Stimulated activated naive CD8-positive, alpha-beta T cell treated with anti-CD3 and anti-CD28 coated beads, Interleukin-15, Interleukin-2, amounts not matched to agents 100 ng/mL and 50 ng/mL, for 24 hours (primary cell): ENCODE measurements around the gene PHLPP1.
"Not testable (repeated sequence)": the region's sequence is repeated elsewhere in the genome, so short reads cannot be mapped to it uniquely, and the experiment has no call there.

ENCODE experiments used
- H3K27ac Mint-ChIP-seq: one replicate; pipeline ENCODE4 v1.8.0; 2021; ENCODE audit warnings: mild to moderate bottlenecking, mixed read lengths
- H3K27me3 Mint-ChIP-seq: one replicate; pipeline ENCODE4 v1.8.0; 2021; ENCODE audit warnings: mixed read lengths
- H3K36me3 Mint-ChIP-seq: one replicate; pipeline ENCODE4 v1.8.0; 2021; ENCODE audit warnings: low read depth, mixed read lengths
- H3K4me1 Mint-ChIP-seq: one replicate; pipeline ENCODE4 v1.8.0; 2021; ENCODE audit warnings: low read depth, mixed read lengths
- H3K4me3 Mint-ChIP-seq: one replicate; pipeline ENCODE4 v1.8.0; 2021; ENCODE audit warnings: mild to moderate bottlenecking, mixed read lengths
- H3K9me3 Mint-ChIP-seq: one replicate; pipeline ENCODE4 v1.8.0; 2021; ENCODE audit warnings: mixed read lengths

PHLPP1 gene

GRCh38 chr18:62790871-62791772 lies 75.8 kb downstream of the PHLPP1 start:
- no peaks in the 10 kb centered on the region for H3K36me3 Mint-ChIP-seq
- H3K4me1 Mint-ChIP-seq: peaks cover 46% of the 10 kb centered on the region
- H3K27ac Mint-ChIP-seq: peak overlapping the region; percentile 29
- no peaks in the 10 kb centered on the region for H3K9me3 Mint-ChIP-seq
- no peaks in the 10 kb centered on the region for H3K27me3 Mint-ChIP-seq
- no peak overlapping the region for H3K4me3 Mint-ChIP-seq

- H3K27ac Mint-ChIP-seq: no peak overlapping the region
- H3K4me3 Mint-ChIP-seq: no peak overlapping the region
- peaks cover 46% of the 10 kb centered on the region for H3K4me1 Mint-ChIP-seq
- H3K36me3 Mint-ChIP-seq: no peaks in the 10 kb centered on the region
- no peaks in the 10 kb centered on the region for H3K27me3 Mint-ChIP-seq
- H3K9me3 Mint-ChIP-seq: no peaks in the 10 kb centered on the region
Observed at GRCh38 chr18:62792016-62792415, 76.7 kb downstream of the PHLPP1 start.

- Mint-ChIP-seq H3K36me3 (no peaks in the 10 kb centered on the region), H3K27ac (no peak overlapping the region), H3K4me1 (peaks cover 13% of the 10 kb centered on the region), H3K4me3 (no peak overlapping the region), H3K27me3 (no peaks in the 10 kb centered on the region), H3K9me3 (no peaks in the 10 kb centered on the region)
Observed at GRCh38 chr18:62795813-62796212, 80.5 kb downstream of the PHLPP1 start.

GRCh38 chr18:62796216-62796621 lies 80.9 kb downstream of the PHLPP1 start:
- peaks cover 10% of the 10 kb centered on the region for H3K4me1 Mint-ChIP-seq
- H3K9me3 Mint-ChIP-seq: no peaks in the 10 kb centered on the region
- H3K27ac Mint-ChIP-seq: no peak overlapping the region
- no peak overlapping the region for H3K4me3 Mint-ChIP-seq
- H3K36me3 Mint-ChIP-seq: no peaks in the 10 kb centered on the region
- H3K27me3 Mint-ChIP-seq: no peaks in the 10 kb centered on the region

GRCh38 chr18:62797329-62797728 lies 82.0 kb downstream of the PHLPP1 start:
- no peak overlapping the region for H3K27ac Mint-ChIP-seq
- H3K27me3 Mint-ChIP-seq: no peaks in the 10 kb centered on the region
- no peaks in the 10 kb centered on the region for H3K9me3 Mint-ChIP-seq
- H3K4me3 Mint-ChIP-seq: no peak overlapping the region
- no peaks in the 10 kb centered on the region for H3K36me3 Mint-ChIP-seq
- H3K4me1 Mint-ChIP-seq: peaks cover 6% of the 10 kb centered on the region

- Mint-ChIP-seq H3K27ac (no peak overlapping the region), H3K4me3 (no peak overlapping the region), H3K4me1 (peaks cover 6% of the 10 kb centered on the region), H3K27me3 (no peaks in the 10 kb centered on the region), H3K36me3 (no peaks in the 10 kb centered on the region), H3K9me3 (no peaks in the 10 kb centered on the region)
Observed at GRCh38 chr18:62799977-62800376, 84.6 kb downstream of the PHLPP1 start.

- no peak overlapping the region for H3K27ac Mint-ChIP-seq
- no peaks in the 10 kb centered on the region for H3K36me3 Mint-ChIP-seq
- no peaks in the 10 kb centered on the region for H3K9me3 Mint-ChIP-seq
- no peaks in the 10 kb centered on the region for H3K4me1 Mint-ChIP-seq
- H3K4me3 Mint-ChIP-seq: no peak overlapping the region
- no peaks in the 10 kb centered on the region for H3K27me3 Mint-ChIP-seq
Observed at GRCh38 chr18:62802523-62802922, 87.2 kb downstream of the PHLPP1 start.

GRCh38 chr18:62807396-62807795 lies 92.1 kb downstream of the PHLPP1 start:
- Mint-ChIP-seq H3K27ac (no peak overlapping the region), H3K9me3 (no peaks in the 10 kb centered on the region), H3K36me3 (no peaks in the 10 kb centered on the region), H3K27me3 (no peaks in the 10 kb centered on the region), H3K4me3 (no peak overlapping the region), H3K4me1 (no peaks in the 10 kb centered on the region)

- no peaks in the 10 kb centered on the region for H3K27me3 Mint-ChIP-seq
- H3K9me3 Mint-ChIP-seq: no peaks in the 10 kb centered on the region
- H3K4me3 Mint-ChIP-seq: no peak overlapping the region
- no peaks in the 10 kb centered on the region for H3K36me3 Mint-ChIP-seq
- H3K4me1 Mint-ChIP-seq: peaks cover 5% of the 10 kb centered on the region
- no peak overlapping the region for H3K27ac Mint-ChIP-seq
Observed at GRCh38 chr18:62808123-62808522, 92.8 kb downstream of the PHLPP1 start.

- H3K9me3 Mint-ChIP-seq, H3K27ac Mint-ChIP-seq, H3K4me3 Mint-ChIP-seq: not testable (repeated sequence)
Observed at GRCh38 chr18:62809445-62809844, 94.1 kb downstream of the PHLPP1 start.

GRCh38 chr18:62809900-62810299 lies 94.6 kb downstream of the PHLPP1 start:
- H3K4me1 Mint-ChIP-seq: peaks cover 14% of the 10 kb centered on the region
- H3K27ac Mint-ChIP-seq: no peak overlapping the region
- H3K4me3 Mint-ChIP-seq: no peak overlapping the region
- H3K36me3 Mint-ChIP-seq: no peaks in the 10 kb centered on the region
- no peaks in the 10 kb centered on the region for H3K9me3 Mint-ChIP-seq
- no peaks in the 10 kb centered on the region for H3K27me3 Mint-ChIP-seq

More at GRCh38 chr18:62809445-62809844, 94.1 kb downstream of the PHLPP1 start:
- H3K27me3 Mint-ChIP-seq, H3K36me3 Mint-ChIP-seq, H3K4me1 Mint-ChIP-seq: not testable (repeated sequence)

- H3K36me3 Mint-ChIP-seq: no peaks in the 10 kb centered on the region
- H3K27me3 Mint-ChIP-seq: no peaks in the 10 kb centered on the region
- H3K9me3 Mint-ChIP-seq: no peaks in the 10 kb centered on the region
- no peak overlapping the region for H3K27ac Mint-ChIP-seq
- no peak overlapping the region for H3K4me3 Mint-ChIP-seq
- H3K4me1 Mint-ChIP-seq: peaks cover 14% of the 10 kb centered on the region
Observed at GRCh38 chr18:62810682-62811081, 95.3 kb downstream of the PHLPP1 start.

- Mint-ChIP-seq H3K27me3 (no peaks in the 10 kb centered on the region), H3K9me3 (no peaks in the 10 kb centered on the region), H3K4me3 (no peak overlapping the region), H3K4me1 (peaks cover 14% of the 10 kb centered on the region), H3K36me3 (no peaks in the 10 kb centered on the region), H3K27ac (no peak overlapping the region)
Observed at GRCh38 chr18:62811674-62812073, 96.3 kb downstream of the PHLPP1 start.

GRCh38 chr18:62812242-62812641 lies 96.9 kb downstream of the PHLPP1 start:
- Mint-ChIP-seq H3K27ac (no peak overlapping the region), H3K4me3 (no peak overlapping the region), H3K27me3 (no peaks in the 10 kb centered on the region), H3K9me3 (no peaks in the 10 kb centered on the region), H3K36me3 (no peaks in the 10 kb centered on the region), H3K4me1 (peaks cover 14% of the 10 kb centered on the region)

- H3K27ac Mint-ChIP-seq: no peak overlapping the region
- H3K4me1 Mint-ChIP-seq: peaks cover 14% of the 10 kb centered on the region
- H3K27me3 Mint-ChIP-seq: no peaks in the 10 kb centered on the region
Observed at GRCh38 chr18:62812876-62813275, 97.5 kb downstream of the PHLPP1 start.

More at GRCh38 chr18:62812876-62813275, 97.5 kb downstream of the PHLPP1 start:
- no peak overlapping the region for H3K4me3 Mint-ChIP-seq
- H3K9me3 Mint-ChIP-seq: no peaks in the 10 kb centered on the region
- no peaks in the 10 kb centered on the region for H3K36me3 Mint-ChIP-seq
